GM21423 (cell line): ENCODE data around the gene KIF1A.
"Not testable (repeated sequence)": the region's sequence is repeated elsewhere in the genome, so short reads cannot be mapped to it uniquely, and the experiment has no call there.

Experiments
- ATAC-seq: cut with Tn5 transposase; IDR thresholded peaks from one replicate; pipeline ENCODE4 v1.9.1; 2021; ENCODE audit warnings: mild to moderate bottlenecking, moderate library complexity; ENCODE audit not compliant: unreplicated experiment

KIF1A gene

DNA sequence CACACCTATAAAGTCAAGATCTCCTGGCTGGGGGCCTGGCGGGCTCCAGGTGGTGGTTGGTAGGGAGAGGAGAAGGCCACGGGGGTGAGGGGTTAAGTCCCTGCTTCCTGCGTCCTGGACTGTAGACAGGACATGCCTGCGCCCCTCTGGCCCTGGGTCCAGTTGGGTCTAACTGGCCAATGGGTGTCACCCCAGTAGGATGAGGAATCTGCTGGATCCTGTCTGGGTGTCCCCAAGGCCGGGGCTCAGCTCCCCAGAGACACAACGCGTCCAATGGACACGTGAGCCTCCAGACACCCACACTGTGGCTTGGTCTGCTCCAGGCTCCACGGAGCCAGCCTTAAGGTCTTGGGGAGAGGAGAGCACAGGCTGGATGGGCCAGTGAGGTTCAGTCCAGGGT, 108.7 kb downstream of the KIF1A start:
- no peak for ATAC-seq

- no peak for ATAC-seq
Observed at GRCh38 chr2:240708457-240708856, 111.6 kb downstream of the KIF1A start.

DNA sequence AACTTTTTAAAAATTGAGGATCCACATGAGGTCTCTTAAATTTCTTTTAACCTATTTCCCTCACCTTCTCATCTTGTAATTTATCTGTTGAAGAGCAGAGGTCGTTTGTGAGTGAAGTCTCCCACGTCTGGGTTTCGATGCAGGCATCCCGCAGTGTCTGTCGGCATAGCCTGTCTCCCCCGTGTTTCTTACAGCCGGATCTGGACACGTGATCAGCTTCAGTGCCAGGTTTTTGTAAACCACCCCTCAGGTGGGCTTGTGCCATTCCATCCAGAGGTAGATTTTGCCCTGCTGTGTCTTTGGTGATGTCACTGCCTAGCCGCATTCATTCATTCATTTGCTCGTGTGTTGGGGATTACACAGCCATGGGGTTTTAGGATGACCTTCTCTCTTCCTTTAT, 112.2 kb downstream of the KIF1A start:
- ATAC-seq: no peak

DNA sequence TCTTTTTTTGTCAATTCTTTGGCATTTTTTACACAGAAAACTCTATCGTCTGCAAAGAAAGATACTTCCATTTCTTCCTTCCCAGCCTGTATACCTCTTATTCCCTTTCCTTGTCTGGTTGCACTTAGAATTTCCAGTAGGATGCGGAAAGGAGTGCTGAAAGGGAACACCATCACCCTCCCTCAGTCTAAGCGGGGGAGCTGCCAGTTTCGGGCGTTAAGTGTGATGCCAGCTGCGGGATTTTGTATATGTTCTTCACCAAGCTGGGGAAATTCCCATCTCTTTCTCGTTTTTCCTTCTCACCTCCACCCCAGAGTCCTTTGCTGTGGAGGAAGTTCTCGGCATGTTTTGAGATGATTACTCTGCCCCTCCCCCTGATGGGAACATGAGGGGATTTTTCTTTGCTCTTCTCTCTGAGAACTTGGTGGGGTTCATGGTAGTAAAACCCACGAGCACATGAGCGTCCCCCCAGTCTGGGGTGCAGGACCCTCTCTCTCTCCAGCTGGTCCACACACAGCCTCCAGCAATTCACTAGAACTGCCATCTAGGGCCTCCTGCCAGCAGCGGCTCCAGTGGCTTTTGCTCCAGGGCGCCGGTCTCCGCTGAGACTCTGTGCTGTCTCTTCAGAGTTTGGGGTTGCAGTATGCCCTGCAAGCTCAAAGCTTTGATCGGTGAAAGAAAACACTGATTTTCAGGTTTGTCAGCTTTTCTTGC, 112.8 kb downstream of the KIF1A start:
- no peak for ATAC-seq

- ATAC-seq: no peak
Observed at GRCh38 chr2:240705204-240705791, 114.7 kb downstream of the KIF1A start.

DNA sequence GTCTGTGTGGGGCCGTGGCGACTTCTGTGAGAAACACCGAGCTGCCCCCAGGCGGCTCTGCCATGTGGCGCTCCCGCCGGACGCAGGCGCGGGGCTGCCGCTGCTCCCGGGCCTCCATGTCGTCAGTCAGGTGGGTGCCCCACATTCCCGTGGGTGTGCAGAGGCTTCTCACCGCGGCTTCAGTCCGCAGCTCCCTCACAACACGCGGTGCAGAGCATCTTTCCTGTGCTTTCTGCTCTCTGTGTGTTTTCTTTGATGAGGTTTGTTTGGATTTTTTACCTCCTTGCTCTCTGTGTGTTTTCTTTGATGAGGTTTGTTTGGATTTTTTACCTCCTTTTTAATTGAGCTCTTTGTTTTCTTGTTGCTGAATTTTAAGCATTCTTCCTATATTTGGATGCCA, 115.4 kb downstream of the KIF1A start:
- ATAC-seq: no peak

- ATAC-seq: no peak
Observed at GRCh38 chr2:240703417-240704341, 116.3 kb downstream of the KIF1A start.

- ATAC-seq: no peak
Observed at GRCh38 chr2:240702640-240703011, 117.4 kb downstream of the KIF1A start.

- no peak for ATAC-seq
Observed at GRCh38 chr2:240701736-240702639, 118.0 kb downstream of the KIF1A start.

DNA sequence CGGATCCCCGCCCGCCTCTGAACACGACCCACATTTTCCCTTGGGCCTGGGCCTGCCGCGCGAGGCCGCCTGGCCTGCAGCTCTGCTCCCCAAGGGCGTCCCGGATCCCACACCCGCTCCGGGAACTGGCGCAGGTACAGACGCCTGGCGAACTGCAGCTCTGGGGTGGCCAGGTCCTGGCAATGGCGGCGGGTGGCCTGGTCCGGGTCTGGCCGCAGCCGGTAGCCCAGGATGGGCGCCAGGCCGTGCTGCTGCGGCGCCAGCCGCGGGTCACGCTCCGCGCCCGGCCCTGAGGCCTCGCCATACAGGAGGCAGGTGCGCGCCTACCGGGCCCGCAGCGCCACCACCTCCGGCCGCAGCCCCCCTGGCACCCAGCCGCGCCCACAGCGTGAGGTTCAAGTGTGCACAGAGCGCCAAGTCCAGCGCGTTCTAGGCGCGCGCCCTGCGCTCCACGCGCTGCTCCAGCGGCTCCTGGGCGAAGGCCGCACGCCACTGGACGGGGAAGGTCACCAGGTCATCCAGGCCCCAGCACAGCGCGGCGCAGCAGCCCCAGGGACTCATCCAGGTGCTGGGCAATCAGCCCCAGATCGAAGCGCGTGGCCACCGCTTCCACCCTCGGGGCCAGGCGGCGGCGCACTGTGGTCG, 118.8 kb downstream of the KIF1A start:
- no peak for ATAC-seq

- not testable (repeated sequence) for ATAC-seq
Observed at GRCh38 chr2:240700616-240701015, 119.4 kb downstream of the KIF1A start.

GRCh38 chr2:240699835-240700234, 120.2 kb downstream of the KIF1A start:
- ATAC-seq: not testable (repeated sequence)

- not testable (repeated sequence) for ATAC-seq
Observed at GRCh38 chr2:240698852-240699561, 121.0 kb downstream of the KIF1A start.

DNA sequence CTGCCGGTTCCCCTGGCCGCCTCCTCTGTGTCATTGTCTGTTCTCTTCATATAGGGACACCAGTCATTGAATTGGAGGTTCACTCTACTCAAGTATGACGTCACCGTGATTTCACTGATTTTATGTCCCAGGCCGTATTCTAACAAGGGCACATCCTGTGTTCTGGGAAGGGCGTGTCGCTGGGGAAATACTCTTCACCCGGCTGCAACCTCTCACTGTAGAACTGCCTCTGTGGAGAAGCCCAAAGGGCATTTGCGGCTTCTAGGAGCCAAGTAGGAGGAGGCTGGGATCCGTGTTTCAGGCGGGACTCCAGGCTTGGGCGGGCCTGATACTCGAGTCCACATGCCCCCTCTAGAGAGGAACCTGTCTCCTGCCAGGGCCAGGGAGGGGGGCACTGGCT, 123.5 kb downstream of the KIF1A start:
- ATAC-seq: not testable (repeated sequence)

- not testable (repeated sequence) for ATAC-seq
Observed at GRCh38 chr2:240695593-240695992, 124.4 kb downstream of the KIF1A start.

GRCh38 chr2:240694304-240694703, 125.7 kb downstream of the KIF1A start:
- not testable (repeated sequence) for ATAC-seq

- ATAC-seq: not testable (repeated sequence)
Observed at GRCh38 chr2:240692583-240693561, 127.1 kb downstream of the KIF1A start.
